HEK293T (cell line): ENCODE results near the gene TMC3.

Experiments
- CTCF ChIA-PET: fragments of 350-600 bp; formaldehyde crosslinking; extraction: SDS; loops from one replicate; lab custom pipeline; 2021; ENCODE audit warnings: antibody characterized with exemption, inconsistent platforms; lab: Yijun Ruan, JAX
- POLR2A ChIA-PET: fragments of 350-600 bp; formaldehyde crosslinking; extraction: SDS; loops from one replicate; lab custom pipeline; 2020; ENCODE audit warnings: antibody characterized with exemption, inconsistent platforms; lab: Yijun Ruan, JAX
- DNase-seq: peaks from one replicate; pipeline ENCODE4 v3.0.0; 2012; ENCODE audit warnings: mixed read lengths; ENCODE audit errors: extremely low spot score
- ARNT ChIP-seq: fragments of 450-650 bp; IDR thresholded peaks from 2 replicates; pipeline ENCODE4 v1.6.1; 2017; ENCODE audit warnings: mild to moderate bottlenecking
- BHLHE40 ChIP-seq: fragments of 450-650 bp; IDR thresholded peaks from 2 replicates; pipeline ENCODE4 v1.6.1; 2016; ENCODE audit warnings: mild to moderate bottlenecking, moderate library complexity, borderline replicate concordance
- CTBP1 ChIP-seq: fragments of 450-650 bp; IDR thresholded peaks from 2 replicates; pipeline ENCODE4 v1.6.1; 2016; ENCODE audit warnings: borderline replicate concordance
- ELF4 ChIP-seq: fragments of 450-650 bp; IDR thresholded peaks from 2 replicates; pipeline ENCODE4 v1.6.1; 2017; ENCODE audit warnings: antibody characterized with exemption
- FOXA1 ChIP-seq: fragments of 450-650 bp; IDR thresholded peaks from 2 replicates; pipeline ENCODE4 v1.6.1; 2016; ENCODE audit warnings: mild to moderate bottlenecking
- FOXK2 ChIP-seq: fragments of 450-650 bp; IDR thresholded peaks from 2 replicates; pipeline ENCODE4 v1.6.1; 2016; ENCODE audit warnings: mild to moderate bottlenecking
- FOXM1 ChIP-seq: fragments of 450-650 bp; IDR thresholded peaks from 2 replicates; pipeline ENCODE4 v1.6.1; 2017; ENCODE audit warnings: mild to moderate bottlenecking, borderline replicate concordance
- HDGF ChIP-seq: fragments of 450-650 bp; IDR thresholded peaks from 2 replicates; pipeline ENCODE4 v1.6.1; 2017; ENCODE audit warnings: antibody characterized with exemption, borderline replicate concordance
- L3MBTL2 ChIP-seq: fragments of 450-650 bp; conservative IDR thresholded peaks from 2 replicates; pipeline ENCODE4 v1.6.1; 2016; ENCODE audit warnings: mild to moderate bottlenecking
- LEF1 ChIP-seq: fragments of 450-650 bp; IDR thresholded peaks from 2 replicates; pipeline ENCODE4 v1.6.1; 2017; ENCODE audit warnings: mild to moderate bottlenecking, borderline replicate concordance
- NFRKB ChIP-seq: fragments of 450-650 bp; IDR thresholded peaks from 2 replicates; pipeline ENCODE4 v1.6.1; 2016; ENCODE audit warnings: mild to moderate bottlenecking, moderate library complexity
- SP1 ChIP-seq: fragments of 450-650 bp; IDR thresholded peaks from 2 replicates; pipeline ENCODE4 v1.6.1; 2017
- SUZ12 ChIP-seq: fragments of 450-650 bp; IDR thresholded peaks from 2 replicates; pipeline ENCODE4 v1.6.1; 2016; ENCODE audit warnings: mild to moderate bottlenecking
- TARDBP ChIP-seq: fragments of 450-650 bp; IDR thresholded peaks from 2 replicates; pipeline ENCODE4 v1.6.1; 2016
- ZNF384 ChIP-seq: fragments of 450-650 bp; IDR thresholded peaks from 2 replicates; pipeline ENCODE4 v1.6.1; 2016
- TF ChIP-seq, protein P1 (sequence below): fragments of 450-650 bp; IDR thresholded peaks from 2 replicates; pipeline ENCODE4 v1.6.1; 2016

TMC3 gene

DNA sequence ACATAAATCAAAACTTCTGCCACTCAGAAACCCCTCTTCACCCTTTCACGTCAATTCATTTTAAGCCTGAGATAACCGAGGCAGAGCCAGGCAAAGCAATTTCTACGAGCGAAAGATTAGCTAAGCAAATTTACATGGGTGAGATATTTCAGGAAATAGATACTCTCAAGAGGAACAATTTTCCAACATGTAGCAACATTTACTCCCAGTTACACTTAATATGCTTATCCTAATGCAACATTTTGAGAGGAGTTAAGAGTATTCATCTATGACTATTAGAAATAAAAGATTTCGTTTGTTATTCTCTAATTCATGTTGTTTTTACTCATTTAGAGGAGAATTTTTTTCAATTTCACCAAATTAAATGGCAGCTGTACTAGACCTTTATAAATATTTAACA, 837 bp downstream of the TMC3 start:
- ChIA-PET POLR2A (interaction anchor here (1.0 kb wide), 1 partner anchor 49 kb away, joined by 3 read pairs; the partner anchor contains the start of gene STARD5), CTCF (no interaction called here)
- DNase-seq, result no peak
- TF ChIP-seq SUZ12 (no peak), LEF1 (no peak), SP1 (no peak), FOXA1 (no peak), FOXK2 (no peak), ELF4 (no peak), CTBP1 (no peak), BHLHE40 (no peak), ZNF384 (no peak), NFRKB (no peak), L3MBTL2 (no peak), TARDBP (no peak), ARNT (no peak), FOXM1 (no peak), HDGF (no peak)
- TF ChIP-seq, protein P1, sequence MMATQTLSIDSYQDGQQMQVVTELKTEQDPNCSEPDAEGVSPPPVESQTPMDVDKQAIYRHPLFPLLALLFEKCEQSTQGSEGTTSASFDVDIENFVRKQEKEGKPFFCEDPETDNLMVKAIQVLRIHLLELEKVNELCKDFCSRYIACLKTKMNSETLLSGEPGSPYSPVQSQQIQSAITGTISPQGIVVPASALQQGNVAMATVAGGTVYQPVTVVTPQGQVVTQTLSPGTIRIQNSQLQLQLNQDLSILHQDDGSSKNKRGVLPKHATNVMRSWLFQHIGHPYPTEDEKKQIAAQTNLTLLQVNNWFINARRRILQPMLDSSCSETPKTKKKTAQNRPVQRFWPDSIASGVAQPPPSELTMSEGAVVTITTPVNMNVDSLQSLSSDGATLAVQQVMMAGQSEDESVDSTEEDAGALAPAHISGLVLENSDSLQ, result no peak

DNA sequence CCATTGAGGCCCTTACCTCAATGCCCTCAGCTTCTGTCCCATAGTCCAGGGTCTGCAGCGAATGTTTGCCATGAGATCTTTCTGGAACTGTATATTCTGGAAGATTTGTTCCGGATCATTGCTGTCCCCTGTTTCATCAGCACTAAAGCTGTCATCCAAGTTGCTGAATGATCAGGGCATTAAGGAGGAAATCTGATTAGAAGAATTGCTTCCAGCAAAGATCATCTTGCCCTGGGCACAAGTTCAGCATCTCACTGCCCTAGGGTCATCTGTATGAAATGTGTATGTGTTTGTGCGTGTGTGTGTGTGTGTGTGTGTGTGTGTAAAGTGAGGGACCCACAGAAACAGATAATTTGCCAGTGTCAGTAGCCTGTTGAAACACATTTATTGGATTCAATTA, 1.4 kb downstream of the TMC3 start:
- ChIA-PET POLR2A (interaction anchor here (1.0 kb wide), 1 partner anchor 49 kb away, joined by 3 read pairs; the partner anchor contains the start of gene STARD5), CTCF (interaction anchor here (0.7 kb wide), 1 partner anchor 38 kb away, joined by 3 read pairs; no protein-coding TSS in a partner anchor)
- no peak for TF ChIP-seq FOXA1
- DNase-seq, result no peak

DNA sequence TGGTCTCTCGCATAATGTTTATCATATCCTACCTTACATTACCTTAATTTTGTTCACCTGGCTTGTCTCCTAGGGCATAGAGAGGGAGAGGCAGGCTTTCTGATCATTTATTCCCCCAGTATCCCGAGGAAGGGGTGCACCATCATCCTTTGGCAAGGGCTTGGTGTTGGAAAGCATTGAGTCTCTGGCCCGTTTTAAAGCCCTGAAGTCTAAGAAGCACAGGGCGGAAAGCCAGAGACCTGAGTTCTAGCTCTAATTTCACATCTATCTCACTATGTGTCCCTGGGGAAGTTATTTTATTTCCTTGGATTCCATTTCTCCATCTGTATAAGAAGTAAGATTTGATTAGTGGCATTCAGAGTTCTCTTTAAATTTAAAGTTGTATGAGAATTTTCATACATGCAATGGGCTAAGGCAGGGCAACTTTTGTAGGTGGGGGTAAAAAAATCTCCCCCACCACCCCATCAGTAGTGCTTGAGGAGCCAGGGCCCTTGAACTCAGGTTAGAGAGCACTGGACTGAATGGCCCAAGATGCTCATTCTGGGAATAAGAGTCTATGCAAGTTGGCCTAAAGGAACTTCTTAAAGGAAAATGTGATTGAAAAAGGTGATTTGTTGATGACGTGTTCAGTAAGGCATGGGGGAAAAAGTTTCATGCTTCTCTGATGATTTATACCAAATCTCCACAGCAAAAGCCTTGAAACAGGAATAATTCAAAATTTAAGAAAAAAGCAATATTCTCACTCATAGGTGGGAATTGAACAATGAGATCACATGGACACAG, 10.1 kb downstream of the TMC3 start:
- no peak for DNase-seq
- TF ChIP-seq HDGF, result no peak
- no peak for TF ChIP-seq ELF4
- no peak for TF ChIP-seq ZNF384
- ChIA-PET CTCF (no interaction called here), POLR2A (no interaction called here)

DNA sequence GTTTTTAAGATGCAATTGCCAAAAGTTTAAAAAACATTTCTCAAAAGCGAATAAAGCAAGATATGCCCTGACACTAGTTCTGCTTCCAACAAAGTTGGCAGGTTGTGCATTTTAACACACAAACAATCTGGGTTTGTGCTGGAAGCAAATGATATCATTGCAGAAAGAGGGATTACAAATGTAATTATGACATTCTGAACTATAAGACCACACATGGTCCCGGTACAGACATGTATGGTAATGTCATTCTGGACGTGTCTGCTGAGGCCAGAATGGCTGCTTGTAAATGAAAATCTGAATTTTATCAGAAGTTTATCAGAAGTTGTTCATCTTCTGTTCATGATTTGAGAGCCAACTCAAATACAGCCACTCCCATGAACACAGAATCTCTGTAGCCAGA, 10.7 kb downstream of the TMC3 start:
- DNase-seq, result no peak
- CTCF ChIA-PET, result no interaction called here
- no peak for TF ChIP-seq L3MBTL2
- TF ChIP-seq CTBP1, result no peak
- TF ChIP-seq ARNT, result no peak
- no peak for TF ChIP-seq SUZ12
- no peak for TF ChIP-seq FOXA1
- TF ChIP-seq FOXM1, result no peak
- TF ChIP-seq, protein P1, result no peak
- POLR2A ChIA-PET, result no interaction called here

DNA sequence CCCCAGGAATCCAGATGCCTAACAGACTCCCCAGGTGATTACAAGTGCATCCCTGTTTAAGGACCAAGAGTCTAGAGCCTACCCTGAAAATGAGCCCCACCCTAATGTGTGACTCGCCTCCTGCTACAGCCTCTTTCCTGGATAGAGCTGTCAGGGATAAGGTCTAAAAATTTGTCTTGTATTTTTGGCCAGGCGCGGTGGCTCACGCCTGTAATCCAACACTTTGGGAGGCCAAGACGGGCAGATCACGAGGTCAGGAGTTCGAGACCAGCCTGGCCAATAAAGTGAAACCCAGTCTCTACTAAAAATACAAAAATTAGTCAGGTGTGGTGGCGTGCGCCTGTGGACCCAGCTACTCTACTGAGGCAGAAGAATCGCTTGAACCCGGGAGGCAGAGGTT, 11.2 kb downstream of the TMC3 start:
- POLR2A ChIA-PET, result no interaction called here
- no peak for DNase-seq
- TF ChIP-seq LEF1 (no peak), FOXA1 (no peak), TARDBP (no peak), HDGF (no peak), SP1 (no peak), CTBP1 (no peak), ZNF384 (no peak)
- CTCF ChIA-PET, result no interaction called here

DNA sequence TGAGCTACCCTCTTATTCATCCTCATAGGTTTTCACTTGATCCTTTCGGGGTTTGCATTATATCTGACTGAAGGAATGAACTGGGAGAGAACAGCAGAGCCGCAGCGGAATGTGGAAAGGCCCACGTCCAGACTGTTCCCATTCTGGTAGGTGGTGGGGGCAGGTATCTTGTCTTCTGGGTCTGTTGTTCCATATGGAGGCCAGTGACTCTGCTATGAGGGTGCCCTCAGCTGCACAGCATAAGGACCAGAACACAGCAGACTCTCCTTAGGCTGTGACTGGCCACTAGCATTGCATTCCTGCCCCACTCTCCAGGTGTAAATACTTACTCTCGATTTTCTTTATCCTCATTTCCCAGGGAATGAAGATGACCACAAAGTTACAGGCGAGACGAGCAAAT, 12.1 kb downstream of the TMC3 start:
- DNase-seq, result no peak
- ChIA-PET POLR2A (no interaction called here), CTCF (no interaction called here)
- TF ChIP-seq ZNF384 (no peak), FOXM1 (no peak), BHLHE40 (no peak), HDGF (no peak), LEF1 (no peak), FOXK2 (no peak), CTBP1 (no peak), L3MBTL2 (no peak)
- TF ChIP-seq, protein P1, result no peak

DNA sequence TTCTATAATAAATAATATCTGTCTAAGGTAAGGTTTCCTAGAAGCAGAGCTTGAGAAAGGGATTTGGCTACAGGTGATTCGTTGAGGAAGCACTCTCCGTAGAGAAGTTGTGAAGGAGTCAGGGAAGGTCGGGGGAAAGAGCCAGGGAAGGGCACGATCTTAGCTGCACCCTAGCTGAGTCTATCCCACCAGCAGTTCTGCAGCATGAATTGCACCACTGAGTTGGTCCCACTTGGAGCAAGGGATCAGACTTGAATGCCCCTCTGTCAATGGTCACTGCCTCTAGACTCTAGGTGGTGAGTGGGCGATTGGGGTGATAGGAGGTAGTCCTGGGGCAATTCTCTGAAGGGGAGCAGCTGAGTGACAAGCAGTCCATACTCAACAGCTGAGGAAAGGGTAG, 13.5 kb downstream of the TMC3 start:
- ChIA-PET CTCF (no interaction called here), POLR2A (no interaction called here)
- DNase-seq, result no peak
- TF ChIP-seq LEF1 (no peak), SUZ12 (no peak), TARDBP (no peak), FOXA1 (no peak), HDGF (no peak), FOXM1 (no peak), CTBP1 (no peak), ZNF384 (no peak), ARNT (no peak), L3MBTL2 (no peak), FOXK2 (no peak), ELF4 (no peak), NFRKB (no peak), SP1 (no peak), BHLHE40 (no peak)
- TF ChIP-seq, protein P1, result no peak
